Lower leg skin (tissue), 4 donors: ENCODE data around the gene CDSN. TPM values are rescaled to one million over a fixed set of nuclear protein-coding genes. Genes with fewer than 3 reads are reported as not detected.

ENCODE experiments used
- DNase-seq, 2 donors: peaks; one replicate each; pipeline ENCODE4 v3.0.0-alpha.2; 2019; ENCODE audit warnings: low spot score in 2 of 2
- H3K4me3 ChIP-seq: fragments of 200-600 bp; sonication (generic); 2 replicates; pipeline ENCODE4 v1.5.1; 2017; ENCODE audit warnings: mild to moderate bottlenecking, low read depth; ENCODE audit not compliant: poor library complexity, severe bottlenecking
- POLR2A ChIP-seq, 2 donors: fragments of 450-650 bp; IDR thresholded peaks; one replicate each; pipeline ENCODE4 v1.6.1; 2016 to 2017; ENCODE audit warnings: antibody characterized with exemption in 2 of 2, mild to moderate bottlenecking in 1 of 2, moderate library complexity in 1 of 2
- WGBS, 2 donors: methylation state at CpG; one replicate each; pipeline ENCODE4 v1.1.5; 2018; 5-methylcytosine and 5-hydroxymethylcytosine counted together
- intact Hi-C: fragments of 100-400 bp; cut with DNase I; formaldehyde crosslinking; loops from one replicate; pipeline ENCODE4 v1.15.0; 2023; ENCODE audit warnings: low total_unique reads
- total RNA-seq, 4 donors: library from RNA; depleted of rRNA; stranded (reverse); fragments of >200 nt; gene quantifications; one replicate each; pipeline ENCODE4 v1.1.0, GENCODE V29; 2016
- TF ChIP-seq, protein P1 (sequence below), 3 donors: fragments of 450-650 bp; IDR thresholded peaks; one replicate each; pipeline ENCODE4 v1.5.1; 2016; ENCODE audit warnings: antibody characterized with exemption in 3 of 3, mild to moderate bottlenecking in 3 of 3, moderate library complexity in 2 of 3

Gene CDSN
- total RNA-seq, 4 donors from 2014 or later = 480 to 1,164 (median 686) TPM

DNA sequence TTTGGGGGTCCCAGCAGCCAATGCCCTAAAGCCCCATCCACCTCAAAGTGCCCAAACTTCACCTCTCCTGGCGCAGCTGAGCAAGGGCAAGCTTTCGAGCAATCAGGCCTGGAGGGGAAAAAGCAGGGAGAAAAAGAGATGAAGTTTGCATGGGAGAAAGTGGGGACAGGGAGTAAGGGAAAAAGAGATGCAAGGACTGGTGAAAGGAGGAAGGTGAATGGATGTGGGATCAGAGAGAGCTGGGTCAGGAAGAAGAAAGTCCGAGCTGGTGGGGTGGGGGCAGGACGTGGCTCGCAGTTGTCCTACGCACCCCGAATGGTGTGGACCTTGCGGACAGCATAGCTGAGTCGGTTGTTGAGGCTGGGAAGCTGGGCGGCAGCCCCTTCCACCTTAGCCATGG, 25.1 kb upstream of the CDSN start:
- 95 to 96% methylated on average over 10 of the region's 10 CpGs for WGBS, 2 donors
- H3K4me3 ChIP-seq = no peak overlapping the region
- intact Hi-C loops = no loop called here
- no peak for DNase-seq
- no peak for TF ChIP-seq POLR2A (IDR thresholded peaks at IDR 0.05)
- TF ChIP-seq, protein P1, sequence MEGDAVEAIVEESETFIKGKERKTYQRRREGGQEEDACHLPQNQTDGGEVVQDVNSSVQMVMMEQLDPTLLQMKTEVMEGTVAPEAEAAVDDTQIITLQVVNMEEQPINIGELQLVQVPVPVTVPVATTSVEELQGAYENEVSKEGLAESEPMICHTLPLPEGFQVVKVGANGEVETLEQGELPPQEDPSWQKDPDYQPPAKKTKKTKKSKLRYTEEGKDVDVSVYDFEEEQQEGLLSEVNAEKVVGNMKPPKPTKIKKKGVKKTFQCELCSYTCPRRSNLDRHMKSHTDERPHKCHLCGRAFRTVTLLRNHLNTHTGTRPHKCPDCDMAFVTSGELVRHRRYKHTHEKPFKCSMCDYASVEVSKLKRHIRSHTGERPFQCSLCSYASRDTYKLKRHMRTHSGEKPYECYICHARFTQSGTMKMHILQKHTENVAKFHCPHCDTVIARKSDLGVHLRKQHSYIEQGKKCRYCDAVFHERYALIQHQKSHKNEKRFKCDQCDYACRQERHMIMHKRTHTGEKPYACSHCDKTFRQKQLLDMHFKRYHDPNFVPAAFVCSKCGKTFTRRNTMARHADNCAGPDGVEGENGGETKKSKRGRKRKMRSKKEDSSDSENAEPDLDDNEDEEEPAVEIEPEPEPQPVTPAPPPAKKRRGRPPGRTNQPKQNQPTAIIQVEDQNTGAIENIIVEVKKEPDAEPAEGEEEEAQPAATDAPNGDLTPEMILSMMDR (IDR thresholded peaks at IDR 0.05) = no peak

DNA sequence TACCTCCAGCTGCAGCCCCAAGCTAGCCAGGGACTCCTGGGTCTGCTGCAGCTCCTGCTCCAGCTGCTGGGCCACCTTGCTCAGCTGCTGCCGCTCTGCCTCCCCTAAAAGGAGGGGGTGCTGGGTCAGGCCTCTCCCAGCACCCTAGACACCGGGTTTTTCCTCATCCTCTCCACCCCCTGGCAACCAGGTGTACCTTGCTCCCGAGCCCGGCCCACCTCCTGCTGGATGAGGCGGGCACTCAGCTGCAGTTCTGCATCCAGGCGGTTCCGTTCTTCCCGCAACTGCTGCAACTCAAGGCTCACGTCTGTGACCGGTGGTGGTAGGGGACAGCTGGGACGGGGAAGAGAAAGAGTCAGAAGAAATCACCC, 24.7 kb upstream of the CDSN start:
- WGBS, 2 donors = 81 to 86% methylated on average over 11 of the region's 11 CpGs
- intact Hi-C loops = no loop called here
- H3K4me3 ChIP-seq = no peak overlapping the region
- TF ChIP-seq, protein P1 (IDR thresholded peaks at IDR 0.05) = no peak
- no peak for TF ChIP-seq POLR2A (IDR thresholded peaks at IDR 0.05)
- no peak for DNase-seq

DNA sequence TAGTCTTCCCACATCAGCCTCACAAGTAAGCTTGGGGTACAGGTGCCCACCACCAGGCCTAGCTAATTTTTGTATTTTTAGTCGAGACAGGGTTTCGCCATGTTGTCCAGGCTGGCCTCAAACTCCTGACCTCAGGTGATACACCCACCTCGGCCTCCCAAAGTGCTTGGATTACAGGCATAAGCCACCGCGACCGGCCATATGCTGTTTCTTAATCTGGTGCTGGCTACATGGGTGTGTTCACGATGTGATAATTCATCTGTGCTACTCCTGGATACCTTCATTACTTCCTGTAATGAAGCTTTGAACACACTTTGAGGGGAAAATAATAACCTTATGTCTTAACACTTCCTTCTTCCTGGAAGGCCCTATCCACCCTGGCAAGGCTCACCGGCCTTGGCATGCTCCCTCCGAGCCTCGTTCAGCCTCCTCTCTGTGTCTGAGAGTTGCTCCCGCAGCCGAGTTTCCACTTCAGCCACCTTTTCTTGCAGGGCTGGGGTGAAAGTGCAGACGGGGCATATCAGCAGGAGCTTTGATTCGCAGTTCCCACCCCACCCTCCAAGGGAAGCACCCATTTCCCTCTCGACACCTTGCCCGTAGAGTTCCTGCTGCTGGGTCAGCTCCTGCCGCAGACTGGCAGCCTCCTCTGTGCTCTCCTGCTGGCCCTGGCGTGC, 24.2 kb upstream of the CDSN start:
- no peak overlapping the region for H3K4me3 ChIP-seq
- WGBS, 2 donors = 83% methylated on average over 18 of the region's 18 CpGs
- intact Hi-C loops = no loop called here
- TF ChIP-seq, protein P1 (IDR thresholded peaks at IDR 0.05) = no peak
- no peak for TF ChIP-seq POLR2A (IDR thresholded peaks at IDR 0.05)
- no peak for DNase-seq

GRCh38 chr6:31143148-31143547, 22.9 kb upstream of the CDSN start:
- intact Hi-C loops = no loop called here
- WGBS, 2 donors = 51 to 59% methylated on average over 11 of the region's 11 CpGs
- TF ChIP-seq, protein P1 (IDR thresholded peaks at IDR 0.05) = no peak
- no peak for TF ChIP-seq POLR2A (IDR thresholded peaks at IDR 0.05)
- no peak overlapping the region for H3K4me3 ChIP-seq
- no peak for DNase-seq

GRCh38 chr6:31142361-31142761, 22.1 kb upstream of the CDSN start:
- TF ChIP-seq POLR2A (IDR thresholded peaks at IDR 0.05) = no peak
- TF ChIP-seq, protein P1 (IDR thresholded peaks at IDR 0.05) = no peak
- 20 to 31% methylated on average over 2 of the region's 2 CpGs for WGBS, 2 donors

GRCh38 chr6:31140643-31141042, 20.4 kb upstream of the CDSN start:
- no peak overlapping the region for H3K4me3 ChIP-seq
- intact Hi-C loops = no loop called here
- TF ChIP-seq, protein P1 (IDR thresholded peaks at IDR 0.05) = no peak
- TF ChIP-seq POLR2A (IDR thresholded peaks at IDR 0.05) = no peak
- 88 to 89% methylated on average over 15 of the region's 15 CpGs for WGBS, 2 donors
- no peak for DNase-seq

More at GRCh38 chr6:31142361-31142761, 22.1 kb upstream of the CDSN start:
- DNase-seq = no peak
- intact Hi-C loops = no loop called here
- no peak overlapping the region for H3K4me3 ChIP-seq
